GM23338 (cell line): ENCODE results near the gene MELK. TPM values are rescaled to one million over a fixed set of nuclear protein-coding genes. Genes with fewer than 3 reads are reported as not detected.

Experiments used
- ATAC-seq: fragments of 200-7000 bp; cut with Tn5 transposase; 3 replicates; pipeline ENCODE4 v1.9.1; 2020
- DNase-seq: peaks from one replicate; pipeline ENCODE4 v3.0.0-alpha.2; 2015; ENCODE audit warnings: low spot score
- H2AFZ ChIP-seq: fragments of 200-600 bp; sonication (generic); 2 replicates; pipeline ENCODE4 v1.8.0; 2016; ENCODE audit warnings: antibody characterized with exemption, mild to moderate bottlenecking, moderate library complexity
- H3F3A ChIP-seq: fragments of 200-600 bp; sonication (generic); replicated peaks from 2 replicates; pipeline ENCODE4 v1.8.0; 2017; ENCODE audit warnings: antibody characterized with exemption, mixed run types, low read depth
- H3K27ac ChIP-seq: fragments of 200-600 bp; sonication (generic); 2 replicates; pipeline ENCODE4 v1.6.1; 2016; ENCODE audit warnings: low read depth
- H3K27me3 ChIP-seq: fragments of 200-600 bp; sonication (generic); 2 replicates; pipeline ENCODE4 v1.8.0; 2016; ENCODE audit warnings: mild to moderate bottlenecking, mixed run types, moderate library complexity; ENCODE audit not compliant: insufficient read depth
- H3K36me3 ChIP-seq: fragments of 200-600 bp; sonication (generic); 2 replicates; pipeline ENCODE4 v1.8.0; 2016; ENCODE audit warnings: mild to moderate bottlenecking; ENCODE audit not compliant: insufficient read depth
- H3K4me1 ChIP-seq: fragments of 200-600 bp; sonication (generic); 2 replicates; pipeline ENCODE4 v1.8.0; 2016; ENCODE audit warnings: mild to moderate bottlenecking, moderate library complexity; ENCODE audit not compliant: insufficient read depth
- H3K4me2 ChIP-seq: fragments of 200-600 bp; sonication (generic); 2 replicates; pipeline ENCODE4 v1.7.1; 2017; ENCODE audit warnings: mixed run types
- H3K4me3 ChIP-seq: fragments of 200-600 bp; sonication (generic); 2 replicates; pipeline ENCODE4 v1.6.1; 2016; ENCODE audit warnings: mixed run types
- H3K79me2 ChIP-seq: fragments of 200-600 bp; sonication (generic); replicated peaks from 2 replicates; pipeline ENCODE4 v1.8.0; 2017; ENCODE audit warnings: mild to moderate bottlenecking; ENCODE audit not compliant: insufficient read depth
- H3K9me2 ChIP-seq: fragments of 200-600 bp; sonication (generic); 2 replicates; pipeline ENCODE4 v1.8.0; 2017; ENCODE audit not compliant: insufficient read depth
- H4K20me1 ChIP-seq: fragments of 200-600 bp; sonication (generic); replicated peaks from 2 replicates; pipeline ENCODE4 v1.8.0; 2017; ENCODE audit warnings: mild to moderate bottlenecking; ENCODE audit not compliant: insufficient read depth
- H3K27ac Mint-ChIP-seq: 2 replicates; pipeline ENCODE4 v1.8.0; 2020; ENCODE audit warnings: inconsistent platforms, mild to moderate bottlenecking, moderate library complexity, mixed read lengths
- H3K27me3 Mint-ChIP-seq: 3 replicates; pipeline ENCODE4 v1.8.0; 2022; ENCODE audit warnings: low read depth, mild to moderate bottlenecking, moderate library complexity, mixed read lengths, inconsistent platforms; ENCODE audit not compliant: insufficient read depth, poor library complexity
- H3K36me3 Mint-ChIP-seq: 3 replicates; pipeline ENCODE4 v1.8.0; 2021; ENCODE audit warnings: low read depth, mild to moderate bottlenecking, inconsistent platforms, moderate library complexity, mixed read lengths
- H3K4me1 Mint-ChIP-seq: 3 replicates; pipeline ENCODE4 v1.8.0; 2020; ENCODE audit warnings: mild to moderate bottlenecking, inconsistent platforms, mixed read lengths
- H3K4me3 Mint-ChIP-seq: 3 replicates; pipeline ENCODE4 v1.8.0; 2021; ENCODE audit warnings: moderate library complexity, mild to moderate bottlenecking, inconsistent platforms, mixed read lengths
- H3K9me3 Mint-ChIP-seq: 3 replicates; pipeline ENCODE4 v1.8.0; 2020; ENCODE audit warnings: moderate library complexity, mild to moderate bottlenecking, inconsistent platforms, mixed read lengths
- CREB1 ChIP-seq: fragments of 250-450 bp; sonication (Bioruptor Pico); IDR thresholded peaks from 2 replicates; pipeline ENCODE4 v1.5.0; 2020; ENCODE audit warnings: low read depth, mild to moderate bottlenecking, moderate library complexity
- CTCF ChIP-seq, 2 experiments: fragments of 200-600 bp in 1 of 2; sonication (generic) in 1 of 2; conservative IDR thresholded peaks; 2 replicates each; pipeline versions ENCODE4 v1.5.1 to v1.6.1; 2016 to 2017; ENCODE audit warnings: antibody characterized with exemption in 2 of 2, low read depth in 2 of 2, mild to moderate bottlenecking in 2 of 2, moderate library complexity in 1 of 2
- ETS1 ChIP-seq: IDR thresholded peaks from 2 replicates; pipeline ENCODE4 v1.6.1; 2016; ENCODE audit warnings: antibody characterized with exemption
- EZH2 ChIP-seq: fragments of 200-600 bp; sonication (generic); IDR thresholded peaks from one replicate; pipeline ENCODE4 v1.8.0; 2017; ENCODE audit warnings: antibody characterized with exemption, mild to moderate bottlenecking, low read depth; ENCODE audit not compliant: unreplicated experiment
- EZH2phosphoT487 ChIP-seq: fragments of 200-600 bp; sonication (generic); IDR thresholded peaks from one replicate; pipeline ENCODE4 v1.8.1; 2018; ENCODE audit warnings: antibody characterized with exemption; ENCODE audit not compliant: unreplicated experiment
- JUNB ChIP-seq: IDR thresholded peaks from one replicate; pipeline ENCODE4 v1.6.1; 2016; ENCODE audit warnings: antibody characterized with exemption; ENCODE audit not compliant: unreplicated experiment
- NANOG ChIP-seq: IDR thresholded peaks from 2 replicates; pipeline ENCODE4 v1.6.1; 2016; ENCODE audit warnings: antibody characterized with exemption, borderline replicate concordance
- POLR2AphosphoS5 ChIP-seq: IDR thresholded peaks from 2 replicates; pipeline ENCODE4 v1.6.1; 2016; ENCODE audit warnings: antibody characterized with exemption, low read depth
- REST ChIP-seq: IDR thresholded peaks from one replicate; pipeline ENCODE4 v1.6.1; 2018; ENCODE audit warnings: antibody characterized with exemption; ENCODE audit not compliant: unreplicated experiment
- STAT1 ChIP-seq: IDR thresholded peaks from one replicate; pipeline ENCODE4 v1.6.1; 2016; ENCODE audit warnings: antibody characterized with exemption; ENCODE audit not compliant: unreplicated experiment
- ZNF114 ChIP-seq: fragments of 250-450 bp; sonication (Bioruptor Pico); IDR thresholded peaks from 2 replicates; pipeline ENCODE4 v1.5.0; 2020; ENCODE audit warnings: mild to moderate bottlenecking, moderate library complexity
- ZNF331 ChIP-seq: fragments of 250-450 bp; sonication (Bioruptor Pico); IDR thresholded peaks from 2 replicates; pipeline ENCODE4 v1.5.0; 2020; ENCODE audit warnings: low read depth, mild to moderate bottlenecking, moderate library complexity
- polyA plus RNA-seq: library from polyadenylated mRNA; unstranded; fragments of >200 nt; fragmentation: Nextera tagmentation; extraction: Ambion mirVana; gene quantifications from 2 replicates; pipeline ENCODE4 v1.2.1, GENCODE V29; 2016
- total RNA-seq: library from RNA; depleted of rRNA; stranded (reverse); fragments of >200 nt; shearing (Covaris generic); gene quantifications from 2 replicates; pipeline ENCODE4 v1.2.3, GENCODE V29; 2014

The MELK gene
- total and polyA plus RNA-seq, 2 experiments from 2014 or later, result 37.2 to 55.7 TPM

GRCh38 chr9:36665387-36665786 is 92.7 kb downstream of the MELK start (continued):
- TF ChIP-seq ETS1, result no peak
- TF ChIP-seq CREB1, result no peak
- TF ChIP-seq NANOG, result no peak
- no peak for TF ChIP-seq ZNF331 (CRISPR knock-in tag)
- TF ChIP-seq EZH2phosphoT487, result no peak
- no peak for TF ChIP-seq CTCF (conservative IDR thresholded peaks at IDR 0.05; ENCODE audit: low read depth in 2 of 2)
- TF ChIP-seq JUNB, result no peak
- no peak for TF ChIP-seq REST
- no peak for TF ChIP-seq STAT1

GRCh38 chr9:36665921-36666431 is 93.3 kb downstream of the MELK start:
- no peak for DNase-seq
- Histone ChIP-seq H3K4me2 (no peak overlapping the region), H3K79me2 (no peaks in the 10 kb centered on the region), H3K4me1 (no peaks in the 10 kb centered on the region), H3K36me3 (peaks cover 8% of the 10 kb centered on the region; the same call in 1 of the 2 replicates), H3K9me2 (no peaks in the 10 kb centered on the region), H3F3A (no peaks in the 10 kb centered on the region; the same call in 1 of the 2 replicates), H3K27ac (no peak overlapping the region), H3K4me3 (no peak overlapping the region), H2AFZ (no peak overlapping the region), H4K20me1 (no peaks in the 10 kb centered on the region; the same call in 1 of the 2 replicates), H3K27me3 (no peaks in the 10 kb centered on the region)
- Mint-ChIP-seq H3K27ac (no peak overlapping the region), H3K4me3 (no peak overlapping the region), H3K36me3 (peaks cover 33% of the 10 kb centered on the region), H3K27me3 (no peaks in the 10 kb centered on the region), H3K4me1 (no peaks in the 10 kb centered on the region), H3K9me3 (no peaks in the 10 kb centered on the region)
- no peak for ATAC-seq
- TF ChIP-seq EZH2 (no peak), ZNF114 (CRISPR knock-in tag) (no peak), STAT1 (no peak), NANOG (no peak), CREB1 (no peak), REST (no peak), JUNB (no peak), POLR2AphosphoS5 (no peak), ETS1 (no peak), ZNF331 (CRISPR knock-in tag) (no peak)
